ENCODE results near the gene PGAP3.

Gene PGAP3

DNA sequence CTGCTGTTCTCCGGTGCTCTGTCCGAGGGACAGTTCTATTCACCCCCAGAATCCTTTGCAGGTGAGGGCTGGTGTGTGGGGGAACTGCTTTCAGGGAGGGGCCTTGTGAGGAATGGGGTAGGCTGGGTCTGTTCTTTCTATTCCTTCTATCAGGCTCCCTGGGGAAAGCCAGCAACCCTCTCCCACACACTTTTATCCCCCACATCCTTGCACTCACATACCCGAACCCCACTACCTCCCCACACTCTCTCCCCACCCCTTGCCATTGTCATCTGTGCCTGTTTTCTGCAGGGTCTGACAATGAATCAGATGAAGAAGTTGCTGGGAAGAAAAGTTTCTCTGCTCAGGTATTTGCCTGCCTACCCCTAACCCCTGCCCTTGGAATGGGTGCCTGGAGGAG is 29.1 kb downstream of the PGAP3 start:
- H3K9ac ChIP-seq (ENCODE audit: insufficient read length) = no peak overlapping the region
- H3K9me3 ChIP-seq (ENCODE audit: low read depth, low read length) = no peaks in the 10 kb centered on the region
- no peak for DNase-seq (ENCODE audit: low read depth, low spot score)
- TF ChIP-seq FOXP2 (optimal IDR thresholded peaks at IDR 0.05; ENCODE audit: control extremely low read depth, extremely low read length, insufficient read depth) = no peak
- no peak for TF ChIP-seq POLR2AphosphoS5 (IDR thresholded peaks at IDR 0.05; ENCODE audit: borderline replicate concordance, low read depth, low read length)
- TF ChIP-seq EZH2 (IDR thresholded peaks at IDR 0.05) = no peak
- no peaks in the 10 kb centered on the region; the same call in 1 of the 2 replicates for H3K36me3 ChIP-seq (ENCODE audit: insufficient read depth, low read length)
- H3K4me3 ChIP-seq = no peak overlapping the region
- H3K27ac ChIP-seq = no peak overlapping the region

DNA sequence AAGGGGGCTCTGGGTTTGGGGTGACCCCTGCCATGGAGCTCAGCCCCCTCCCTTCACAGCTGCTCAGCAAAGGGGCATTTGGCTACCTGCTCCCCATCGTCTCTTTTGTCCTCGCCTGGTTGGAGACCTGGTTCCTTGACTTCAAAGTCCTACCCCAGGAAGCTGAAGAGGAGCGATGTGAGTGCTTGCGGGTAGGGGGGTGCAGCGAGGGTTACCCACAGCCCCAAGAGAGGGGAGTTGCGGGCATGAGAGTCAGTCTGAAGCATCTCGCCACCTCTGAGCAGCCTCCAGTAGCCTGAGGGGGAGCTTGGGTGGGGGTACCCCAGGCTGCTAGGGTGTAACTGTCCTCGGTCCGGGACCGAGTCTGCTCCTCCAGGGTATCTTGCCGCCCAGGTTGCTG is 29.5 kb downstream of the PGAP3 start:
- no peak for DNase-seq (ENCODE audit: low read depth, low spot score)

DNA sequence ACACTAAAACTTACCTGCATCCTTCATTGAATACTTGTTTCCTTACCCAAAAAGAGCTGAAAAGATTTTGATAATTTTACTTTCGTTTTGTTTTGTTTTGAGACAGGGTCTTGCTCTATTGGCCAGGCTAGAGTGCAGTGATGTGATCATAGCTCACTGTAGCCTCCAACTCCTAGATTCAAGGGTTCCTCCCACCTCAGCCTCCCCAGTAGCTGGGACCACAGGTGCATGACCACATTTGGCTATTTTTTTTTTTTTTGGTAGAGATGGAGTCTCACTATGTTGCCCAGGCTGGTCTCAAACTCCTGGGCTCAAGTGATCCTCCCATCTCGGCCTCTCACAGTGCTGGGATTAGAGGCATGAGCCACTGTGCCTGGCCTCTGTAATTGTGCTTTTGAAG is 32.8 kb downstream of the PGAP3 start:
- TF ChIP-seq POLR2AphosphoS5 (IDR thresholded peaks at IDR 0.05; ENCODE audit: borderline replicate concordance, low read depth, low read length) = no peak
- no peak for TF ChIP-seq FOXP2 (optimal IDR thresholded peaks at IDR 0.05; ENCODE audit: control extremely low read depth, extremely low read length, insufficient read depth)
- TF ChIP-seq EZH2 (IDR thresholded peaks at IDR 0.05) = no peak
- DNase-seq (ENCODE audit: low read depth, low spot score) = no peak

More for the DNA sequence above, 29.5 kb downstream of the PGAP3 start:
- Histone ChIP-seq H3K27ac (no peak overlapping the region), H3K4me3 (no peak overlapping the region), H3K36me3 (ENCODE audit: insufficient read depth, low read length) (no peaks in the 10 kb centered on the region; the same call in 1 of the 2 replicates), H3K9me3 (ENCODE audit: low read depth, low read length) (no peaks in the 10 kb centered on the region), H3K9ac (ENCODE audit: insufficient read length) (no peak overlapping the region)
- TF ChIP-seq POLR2AphosphoS5 (IDR thresholded peaks at IDR 0.05; ENCODE audit: borderline replicate concordance, low read depth, low read length) = no peak
- no peak for TF ChIP-seq EZH2 (IDR thresholded peaks at IDR 0.05)

DNA sequence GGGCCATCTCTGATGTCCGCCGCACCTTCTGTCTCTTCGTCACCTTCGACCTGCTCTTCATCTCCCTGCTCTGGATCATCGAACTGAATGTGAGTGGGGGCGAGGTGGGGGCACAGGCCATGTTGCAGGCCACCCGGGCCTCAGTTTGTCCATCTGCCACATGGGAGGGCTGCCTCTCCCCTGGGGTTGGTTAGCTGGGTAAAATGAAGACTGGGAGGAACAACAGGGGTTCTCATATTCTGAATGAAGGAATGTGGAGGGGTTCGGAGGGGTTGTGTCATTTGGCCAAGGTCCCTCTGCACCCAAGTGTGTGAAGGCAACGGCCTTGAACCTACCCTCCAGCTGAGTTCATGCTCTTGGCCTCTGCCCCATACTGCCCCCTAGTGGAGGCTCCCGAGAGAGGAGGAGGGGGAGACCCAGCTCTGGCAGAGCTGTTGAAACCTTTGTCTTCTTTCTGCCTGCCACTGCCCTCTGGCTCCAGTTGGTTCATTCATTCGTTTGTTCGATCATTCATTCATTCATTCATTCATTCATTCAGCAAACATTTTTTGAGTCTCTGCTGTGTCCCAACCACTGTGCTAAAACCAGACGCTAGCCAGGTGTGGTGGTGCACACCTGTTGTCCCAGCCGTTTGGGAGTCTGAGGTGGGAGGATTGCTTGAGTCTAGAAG is 34.1 kb downstream of the PGAP3 start:
- Histone ChIP-seq H3K36me3 (ENCODE audit: insufficient read depth, low read length) (no peaks in the 10 kb centered on the region), H3K9me3 (ENCODE audit: low read depth, low read length) (no peaks in the 10 kb centered on the region), H3K4me3 (no peak overlapping the region), H3K27ac (no peak overlapping the region), H3K9ac (ENCODE audit: insufficient read length) (no peak overlapping the region)
- TF ChIP-seq EZH2 (IDR thresholded peaks at IDR 0.05) = no peak
- no peak for TF ChIP-seq FOXP2 (optimal IDR thresholded peaks at IDR 0.05; ENCODE audit: control extremely low read depth, extremely low read length, insufficient read depth)
- TF ChIP-seq POLR2AphosphoS5 (IDR thresholded peaks at IDR 0.05; ENCODE audit: borderline replicate concordance, low read depth, low read length) = no peak
- DNase-seq (ENCODE audit: low read depth, low spot score) = no peak

More for the DNA sequence above, 32.8 kb downstream of the PGAP3 start:
- Histone ChIP-seq H3K4me3 (no peak overlapping the region), H3K36me3 (ENCODE audit: insufficient read depth, low read length) (no peaks in the 10 kb centered on the region), H3K9ac (ENCODE audit: insufficient read length) (no peak overlapping the region), H3K27ac (no peak overlapping the region), H3K9me3 (ENCODE audit: low read depth, low read length) (no peaks in the 10 kb centered on the region)

DNA sequence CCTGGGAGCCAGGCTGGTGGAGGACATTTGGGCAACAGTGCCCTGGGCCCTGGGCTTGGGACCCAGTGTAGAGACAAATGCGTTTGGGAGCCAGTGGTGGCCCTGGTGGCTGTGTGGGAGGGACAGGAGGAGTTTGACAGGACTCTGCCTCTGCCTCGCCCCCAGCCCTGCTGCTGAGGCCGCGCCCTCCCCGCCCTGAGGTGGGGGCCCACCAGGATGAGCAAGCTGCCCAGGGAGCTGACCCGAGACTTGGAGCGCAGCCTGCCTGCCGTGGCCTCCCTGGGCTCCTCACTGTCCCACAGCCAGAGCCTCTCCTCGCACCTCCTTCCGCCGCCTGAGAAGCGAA is 34.6 kb downstream of the PGAP3 start:
- Histone ChIP-seq H3K36me3 (ENCODE audit: insufficient read depth, low read length) (no peaks in the 10 kb centered on the region), H3K9me3 (ENCODE audit: low read depth, low read length) (no peaks in the 10 kb centered on the region), H3K4me3 (no peak overlapping the region), H3K9ac (ENCODE audit: insufficient read length) (no peak overlapping the region), H3K27ac (peak overlapping the region; percentile 57; the same call in 1 of the 2 replicates)
- DNase-seq (ENCODE audit: low read depth, low spot score) = no peak
- no peak for TF ChIP-seq FOXP2 (optimal IDR thresholded peaks at IDR 0.05; ENCODE audit: control extremely low read depth, extremely low read length, insufficient read depth)
- no peak for TF ChIP-seq EZH2 (IDR thresholded peaks at IDR 0.05)
- no peak for TF ChIP-seq POLR2AphosphoS5 (IDR thresholded peaks at IDR 0.05; ENCODE audit: borderline replicate concordance, low read depth, low read length)

DNA sequence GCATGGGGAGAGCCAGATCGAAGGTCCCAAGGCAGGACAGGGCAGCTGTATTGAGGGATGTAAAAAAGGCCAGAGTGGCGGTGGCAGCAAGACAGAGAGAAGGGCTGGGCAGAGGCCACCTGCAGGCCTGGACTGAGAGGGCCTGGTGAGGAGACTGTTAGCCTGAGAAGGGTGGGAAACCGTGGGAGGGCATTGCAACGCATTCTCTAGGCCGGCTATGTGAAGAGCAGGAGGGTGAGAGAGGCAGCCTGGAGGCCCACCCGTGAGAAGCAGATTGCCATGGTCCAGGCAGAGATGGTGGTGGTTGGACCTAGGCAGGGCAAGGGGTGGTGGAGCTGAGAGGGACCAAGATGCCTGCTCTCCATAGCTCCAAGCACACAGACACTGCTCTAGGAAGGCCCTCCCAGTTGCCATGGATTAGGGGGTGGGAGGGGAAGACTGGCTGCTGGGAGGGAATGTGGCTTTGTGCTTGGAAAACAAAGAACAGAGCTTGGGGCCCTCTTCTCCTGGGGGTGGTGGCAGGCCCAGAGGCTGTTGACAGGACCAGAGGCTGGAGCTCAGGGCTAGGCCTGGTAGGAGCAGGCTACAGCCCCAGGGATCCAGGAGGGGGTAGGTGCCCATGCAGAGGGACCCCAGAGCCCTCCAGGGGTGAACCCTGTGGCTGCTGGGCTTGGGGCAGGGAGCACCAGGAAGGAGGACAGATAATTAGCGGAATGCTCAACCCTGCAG is 35.1 kb downstream of the PGAP3 start:
- H3K4me3 ChIP-seq = no peak overlapping the region
- H3K36me3 ChIP-seq (ENCODE audit: insufficient read depth, low read length) = no peaks in the 10 kb centered on the region
- H3K9me3 ChIP-seq (ENCODE audit: low read depth, low read length) = no peaks in the 10 kb centered on the region
- H3K9ac ChIP-seq (ENCODE audit: insufficient read length) = peak overlapping the region; percentile 49
- no peak for DNase-seq (ENCODE audit: low read depth, low spot score)
- H3K27ac ChIP-seq = peak overlapping the region; percentile 66
- no peak for TF ChIP-seq POLR2AphosphoS5 (IDR thresholded peaks at IDR 0.05; ENCODE audit: borderline replicate concordance, low read depth, low read length)

DNA sequence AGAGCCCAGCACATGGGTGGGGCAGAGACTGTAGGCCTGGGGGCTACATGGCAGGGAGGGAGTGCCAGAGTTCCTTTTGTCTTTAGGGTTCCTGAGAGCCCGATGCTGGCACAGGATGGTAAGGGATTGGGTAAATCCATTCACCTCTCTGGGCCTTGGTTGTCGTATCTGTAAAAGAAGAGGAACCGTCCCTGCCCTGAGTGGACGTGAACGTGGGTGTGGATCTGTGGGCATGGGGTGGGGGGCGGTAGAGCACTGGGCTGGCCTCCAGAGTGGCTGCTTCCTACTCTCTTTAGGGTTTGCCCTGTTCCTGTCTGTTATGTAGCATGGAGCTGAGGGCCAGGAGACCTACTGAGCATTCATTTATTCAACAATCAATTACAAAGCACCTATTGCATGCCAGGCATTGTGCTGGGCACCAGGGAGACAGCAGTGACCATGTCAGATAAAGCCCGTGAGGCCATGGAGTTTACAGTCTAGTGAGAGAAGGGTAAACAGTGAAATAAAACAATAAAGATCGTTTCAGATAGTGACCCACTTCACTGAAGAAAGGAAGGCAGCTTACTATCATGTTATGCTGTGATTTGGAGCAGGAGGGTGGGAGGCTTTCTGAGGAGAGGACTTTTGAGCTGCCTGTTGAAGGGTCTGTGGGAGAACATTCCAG is 35.8 kb downstream of the PGAP3 start:
- H3K36me3 ChIP-seq (ENCODE audit: insufficient read depth, low read length) = no peaks in the 10 kb centered on the region
- peak overlapping the region; percentile 66 for H3K27ac ChIP-seq
- no peaks in the 10 kb centered on the region for H3K9me3 ChIP-seq (ENCODE audit: low read depth, low read length)
- TF ChIP-seq FOXP2 (optimal IDR thresholded peaks at IDR 0.05; ENCODE audit: control extremely low read depth, extremely low read length, insufficient read depth) (no peak), POLR2AphosphoS5 (IDR thresholded peaks at IDR 0.05; ENCODE audit: borderline replicate concordance, low read depth, low read length) (no peak), EZH2 (IDR thresholded peaks at IDR 0.05) (no peak)
- H3K9ac ChIP-seq (ENCODE audit: insufficient read length) = peak overlapping the region; percentile 49
- DNase-seq (ENCODE audit: low read depth, low spot score) = no peak
- H3K4me3 ChIP-seq = no peak overlapping the region

DNA sequence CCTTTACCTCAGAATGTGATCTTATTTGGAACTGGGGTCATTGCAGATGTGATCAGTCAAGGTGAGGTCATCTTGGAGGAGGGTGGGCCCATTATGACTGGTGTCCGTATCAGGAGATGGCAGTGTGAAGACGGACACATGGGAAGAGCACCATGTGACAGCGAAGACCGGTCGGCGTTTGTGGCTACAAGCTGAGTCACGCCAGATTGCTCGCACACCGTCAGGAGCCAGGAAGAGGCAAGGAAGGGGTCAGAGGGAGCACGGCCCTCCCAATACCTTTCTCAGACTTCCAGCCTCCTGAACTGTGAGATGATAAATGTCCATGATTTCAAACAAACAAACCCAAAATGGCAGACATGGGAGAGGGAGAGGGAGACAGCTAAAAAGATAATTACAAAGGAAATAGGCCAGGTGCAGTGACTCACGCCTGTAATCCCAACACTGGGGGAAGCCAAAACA is 37.7 kb downstream of the PGAP3 start:
- no peak overlapping the region for H3K9ac ChIP-seq (ENCODE audit: insufficient read length)
- H3K27ac ChIP-seq = no peak overlapping the region
- no peak for TF ChIP-seq POLR2AphosphoS5 (IDR thresholded peaks at IDR 0.05; ENCODE audit: borderline replicate concordance, low read depth, low read length)
- TF ChIP-seq FOXP2 (optimal IDR thresholded peaks at IDR 0.05; ENCODE audit: control extremely low read depth, extremely low read length, insufficient read depth) = no peak
- no peak for TF ChIP-seq EZH2 (IDR thresholded peaks at IDR 0.05)
- no peaks in the 10 kb centered on the region for H3K9me3 ChIP-seq (ENCODE audit: low read depth, low read length)
- no peak for DNase-seq (ENCODE audit: low read depth, low spot score)
- no peaks in the 10 kb centered on the region for H3K36me3 ChIP-seq (ENCODE audit: insufficient read depth, low read length)
- no peak overlapping the region for H3K4me3 ChIP-seq

All from SK-N-MC (cell line).